ENCODE results near the gene HPS1.

The HPS1 gene

GRCh38 chr10:98446661-98447221 is at the start of gene HPS1:
HPS1 (minus strand) TSS chr10:98446935; CDS start chr10:98443240, 3,695 bp downstream.
- DNase-seq = peak; percentile 76 to 84

GRCh38 chr10:98492763-98493162 is 46.0 kb upstream of the HPS1 start:
- DNase-seq = no peak

- DNase-seq = no peak
These were observed 43.1 kb upstream of the HPS1 start for GRCh38 chr10:98489561-98490481.

- DNase-seq = no peak
These were observed 42.1 kb upstream of the HPS1 start for GRCh38 chr10:98488669-98489430.

- no peak for DNase-seq
These were observed 40.9 kb upstream of the HPS1 start for GRCh38 chr10:98487649-98488048.

- DNase-seq = no peak
These were observed 39.7 kb upstream of the HPS1 start for GRCh38 chr10:98486421-98486820.

GRCh38 chr10:98485959-98486358 is 39.2 kb upstream of the HPS1 start:
- no peak for DNase-seq

- DNase-seq = no peak
These were observed 36.9 kb upstream of the HPS1 start for GRCh38 chr10:98483658-98484057.

- DNase-seq = no peak
These were observed 35.4 kb upstream of the HPS1 start for GRCh38 chr10:98482096-98482495.

GRCh38 chr10:98481404-98481945 is 34.7 kb upstream of the HPS1 start:
- DNase-seq = no peak

- no peak for DNase-seq
These were observed 31.9 kb upstream of the HPS1 start for GRCh38 chr10:98478430-98479222.

- DNase-seq = no peak
These were observed 31.1 kb upstream of the HPS1 start for GRCh38 chr10:98477861-98478260.

GRCh38 chr10:98474628-98475027 is 27.9 kb upstream of the HPS1 start:
- no peak for DNase-seq

GRCh38 chr10:98472196-98472595 is 25.5 kb upstream of the HPS1 start:
- no peak for DNase-seq

GRCh38 chr10:98470850-98471249 is 24.1 kb upstream of the HPS1 start:
- DNase-seq = no peak

- no peak for DNase-seq
These were observed 22.5 kb upstream of the HPS1 start for GRCh38 chr10:98469001-98469931.

GRCh38 chr10:98467506-98468318 is 21.0 kb upstream of the HPS1 start:
- peak; percentile 80 for DNase-seq

GRCh38 chr10:98466861-98467505 is 20.2 kb upstream of the HPS1 start:
- no peak for DNase-seq

GRCh38 chr10:98465866-98466265 is 19.1 kb upstream of the HPS1 start:
- DNase-seq = no peak

All from CD4-positive, alpha-beta T cell treated with Interleukin-4 for 1 hour (primary cell).